B cell (primary cell): Measurements from ENCODE around the gene SLC2A9.

Source experiments
- EZH2 ChIP-seq: IDR thresholded peaks from 2 replicates; pipeline ENCODE4 v1.6.1; 2012; ENCODE audit warnings: borderline replicate concordance, low read depth, mild to moderate bottlenecking, moderate library complexity, low read length; ENCODE audit not compliant: insufficient read depth, poor library complexity, severe bottlenecking
- TF ChIP-seq, protein P1 (sequence below): fragments of 200-600 bp; IDR thresholded peaks from one replicate; pipeline ENCODE4 v1.8.0; 2022; ENCODE audit warnings: antibody characterized with exemption, mild to moderate bottlenecking

DNA sequence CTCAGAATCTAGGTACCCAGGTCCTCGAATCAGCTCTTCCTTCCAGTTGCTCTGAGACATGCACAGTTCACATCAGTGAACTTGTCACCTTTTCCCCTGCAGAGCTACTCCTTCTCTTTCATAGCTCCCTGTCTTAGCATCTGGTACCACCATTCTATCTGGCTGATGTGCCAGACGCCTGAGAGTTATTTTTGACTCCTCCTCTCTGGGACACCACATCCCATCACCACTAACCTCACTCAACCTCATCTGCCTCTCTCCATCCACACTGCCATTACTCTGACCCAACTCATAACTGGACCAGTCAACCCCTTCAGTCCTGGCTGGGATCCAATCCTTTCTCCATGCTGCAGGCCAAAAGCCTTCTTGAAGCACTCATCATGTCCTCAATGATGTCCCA is 44.5 kb downstream of the SLC2A9 start:
- TF ChIP-seq EZH2, result no peak
- TF ChIP-seq, protein P1, sequence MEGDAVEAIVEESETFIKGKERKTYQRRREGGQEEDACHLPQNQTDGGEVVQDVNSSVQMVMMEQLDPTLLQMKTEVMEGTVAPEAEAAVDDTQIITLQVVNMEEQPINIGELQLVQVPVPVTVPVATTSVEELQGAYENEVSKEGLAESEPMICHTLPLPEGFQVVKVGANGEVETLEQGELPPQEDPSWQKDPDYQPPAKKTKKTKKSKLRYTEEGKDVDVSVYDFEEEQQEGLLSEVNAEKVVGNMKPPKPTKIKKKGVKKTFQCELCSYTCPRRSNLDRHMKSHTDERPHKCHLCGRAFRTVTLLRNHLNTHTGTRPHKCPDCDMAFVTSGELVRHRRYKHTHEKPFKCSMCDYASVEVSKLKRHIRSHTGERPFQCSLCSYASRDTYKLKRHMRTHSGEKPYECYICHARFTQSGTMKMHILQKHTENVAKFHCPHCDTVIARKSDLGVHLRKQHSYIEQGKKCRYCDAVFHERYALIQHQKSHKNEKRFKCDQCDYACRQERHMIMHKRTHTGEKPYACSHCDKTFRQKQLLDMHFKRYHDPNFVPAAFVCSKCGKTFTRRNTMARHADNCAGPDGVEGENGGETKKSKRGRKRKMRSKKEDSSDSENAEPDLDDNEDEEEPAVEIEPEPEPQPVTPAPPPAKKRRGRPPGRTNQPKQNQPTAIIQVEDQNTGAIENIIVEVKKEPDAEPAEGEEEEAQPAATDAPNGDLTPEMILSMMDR, result no peak
